Caco-2 (cell line): ENCODE results near the gene TMEM131L. TPM values are rescaled to one million over a fixed set of nuclear protein-coding genes. Genes with fewer than 3 reads are reported as not detected.

ENCODE experiments used
- BruUV-seq: library from RNA; stranded (reverse); fragments of 400-500 nt; replicated peaks from 2 replicates; lab custom pipeline; 2021; lab: Mats Ljungman, UMichigan
- CTCF ChIA-PET: fragments of 300-600 bp; sonication (Branson Sonifier 250); formaldehyde crosslinking; loops from one replicate; lab custom pipeline; 2022; ENCODE audit warnings: antibody characterized with exemption; lab: Charles Lee
- POLR2A ChIA-PET: fragments of 300-600 bp; sonication (Branson Sonifier 250); formaldehyde crosslinking; loops from one replicate; lab custom pipeline; 2022; ENCODE audit warnings: antibody characterized with exemption; lab: Charles Lee
- DNase-seq, 2 experiments: peaks; one replicate each; pipeline versions ENCODE4 v3.0.0 to v3.0.0-alpha.2; 2020 to 2022
- H3K27me3 ChIP-seq: replicated peaks from 2 replicates; pipeline ENCODE4 v1.6.0; 2011; ENCODE audit warnings: low read length; ENCODE audit not compliant: control insufficient read depth, insufficient read depth
- H3K36me3 ChIP-seq: 2 replicates; pipeline ENCODE4 v1.5.1; 2011; ENCODE audit warnings: low read length; ENCODE audit not compliant: control insufficient read depth, insufficient read depth
- H3K4me1 ChIP-seq: fragments of 250-450 bp; sonication (Bioruptor Pico); 2 replicates; pipeline ENCODE4 v1.5.1; 2020; ENCODE audit warnings: mild to moderate bottlenecking
- H3K4me3 ChIP-seq: 2 replicates; pipeline ENCODE4 v1.5.1; 2011; ENCODE audit warnings: low read depth, mild to moderate bottlenecking, control low read depth, low read length
- H3K9me3 ChIP-seq: fragments of 250-450 bp; sonication (Bioruptor Pico); 2 replicates; pipeline ENCODE4 v1.5.1; 2020; ENCODE audit warnings: mild to moderate bottlenecking, moderate library complexity
- H3K27ac Mint-ChIP-seq: one replicate; pipeline ENCODE4 v1.8.0; 2022; ENCODE audit warnings: mixed read lengths; ENCODE audit not compliant: unreplicated experiment
- H3K27me3 Mint-ChIP-seq: one replicate; pipeline ENCODE4 v1.8.0; 2022; ENCODE audit warnings: mixed read lengths; ENCODE audit not compliant: insufficient read depth, unreplicated experiment
- H3K36me3 Mint-ChIP-seq: one replicate; pipeline ENCODE4 v1.8.0; 2022; ENCODE audit warnings: mild to moderate bottlenecking, mixed read lengths; ENCODE audit not compliant: insufficient read depth, unreplicated experiment
- H3K4me1 Mint-ChIP-seq: one replicate; pipeline ENCODE4 v1.8.0; 2022; ENCODE audit warnings: low read depth, mixed read lengths; ENCODE audit not compliant: unreplicated experiment
- H3K4me3 Mint-ChIP-seq: one replicate; pipeline ENCODE4 v1.8.0; 2022; ENCODE audit warnings: mild to moderate bottlenecking, moderate library complexity, mixed read lengths; ENCODE audit not compliant: unreplicated experiment
- H3K9me3 Mint-ChIP-seq: one replicate; pipeline ENCODE4 v1.8.0; 2022; ENCODE audit warnings: mixed read lengths; ENCODE audit not compliant: unreplicated experiment
- CTCF ChIP-seq, 2 experiments: fragments of 200-600 bp in 1 of 2; IDR thresholded peaks; 1 replicate in 1 of 2; 2 replicates in 1 of 2; pipeline versions ENCODE4 v1.5.1 to v1.8.0; 2011 to 2022; ENCODE audit warnings: antibody characterized with exemption in 1 of 2, control low read depth in 1 of 2, inconsistent platforms in 1 of 2, low read depth in 1 of 2, low read length in 1 of 2, mild to moderate bottlenecking in 1 of 2, moderate library complexity in 1 of 2; ENCODE audit not compliant: insufficient read depth in 1 of 2, severe bottlenecking in 1 of 2, unreplicated experiment in 1 of 2
- intact Hi-C: fragments of 100-400 bp; cut with micrococcal nuclease; formaldehyde crosslinking; loops from one replicate; pipeline ENCODE4 v1.10.0; 2022; ENCODE audit not compliant: unreplicated experiment
- total RNA-seq: library from RNA; stranded (reverse); gene quantifications from 2 replicates; pipeline ENCODE4 v1.2.3, GENCODE V29; 2022

Gene TMEM131L
- total RNA-seq, 1 experiment from 2014 or later = 20.8 TPM

- Mint-ChIP-seq H3K27ac (no peak overlapping the region), H3K36me3 (peaks cover 6% of the 10 kb centered on the region), H3K9me3 (no peaks in the 10 kb centered on the region), H3K4me3 (no peak overlapping the region), H3K27me3 (no peaks in the 10 kb centered on the region), H3K4me1 (no peaks in the 10 kb centered on the region)
- intact Hi-C loops = no loop called here
- no peak for DNase-seq
- no peaks in the 10 kb centered on the region for H3K9me3 ChIP-seq
- CTCF ChIA-PET = interaction anchor here (1.0 kb wide), 1 partner anchor 11 kb away, joined by 4 read pairs; no protein-coding TSS in a partner anchor
- POLR2A ChIA-PET = no interaction called here
- no peaks in the 10 kb centered on the region for H3K36me3 ChIP-seq
- no peak for TF ChIP-seq CTCF (IDR thresholded peaks at IDR 0.05; ENCODE audit: insufficient read depth in 1 of 2, low read depth in 1 of 2, low read length in 1 of 2, severe bottlenecking in 1 of 2, unreplicated experiment in 1 of 2)
- no peaks in the 10 kb centered on the region for H3K27me3 ChIP-seq
- H3K4me1 ChIP-seq = peaks cover 14% of the 10 kb centered on the region
- H3K4me3 ChIP-seq = no peak overlapping the region
- BruUV-seq = no TSS peak
These were observed 2.1 kb upstream of the TMEM131L start for GRCh38 chr4:153464068-153464467.

- no peaks in the 10 kb centered on the region for H3K27me3 Mint-ChIP-seq
- no TSS peak for BruUV-seq
- CTCF ChIA-PET = interaction anchor here (0.6 to 3.4 kb wide), 6 partner anchors 12 to 285 kb away, joined by 3 to 42 read pairs (median 7); no protein-coding TSS in a partner anchor
- peaks cover 14% of the 10 kb centered on the region for H3K4me1 ChIP-seq
- DNase-seq = no peak
- peak overlapping the region; percentile 90 for H3K4me3 Mint-ChIP-seq
- peak overlapping the region; percentile 72 for H3K27ac Mint-ChIP-seq
- TF ChIP-seq CTCF (IDR thresholded peaks at IDR 0.05; ENCODE audit: insufficient read depth in 1 of 2, low read depth in 1 of 2, low read length in 1 of 2, severe bottlenecking in 1 of 2, unreplicated experiment in 1 of 2) = no peak
- POLR2A ChIA-PET = interaction anchor here (0.5 to 1.9 kb wide), 7 partner anchors 21 to 100 kb away, joined by 3 to 17 read pairs (median 5); no protein-coding TSS in a partner anchor
- H3K36me3 Mint-ChIP-seq = peaks cover 6% of the 10 kb centered on the region
- intact Hi-C loops = loop anchor here (1.0 kb wide), 2 partner anchors 109 to 121 kb away; partner anchors contain the start of gene MND1
- peak overlapping the region; percentile 62 for H3K4me3 ChIP-seq
- no peaks in the 10 kb centered on the region for H3K36me3 ChIP-seq
- H3K9me3 ChIP-seq = no peaks in the 10 kb centered on the region
- H3K4me1 Mint-ChIP-seq = no peaks in the 10 kb centered on the region
- H3K9me3 Mint-ChIP-seq = no peaks in the 10 kb centered on the region
- no peaks in the 10 kb centered on the region for H3K27me3 ChIP-seq
These were observed 1.0 kb upstream of the TMEM131L start for GRCh38 chr4:153465140-153465539.

- no peaks in the 10 kb centered on the region for H3K36me3 ChIP-seq
- no peaks in the 10 kb centered on the region for H3K9me3 ChIP-seq
- peaks cover 6% of the 10 kb centered on the region for H3K36me3 Mint-ChIP-seq
- no peaks in the 10 kb centered on the region for H3K27me3 Mint-ChIP-seq
- H3K27ac Mint-ChIP-seq = peak overlapping the region; percentile 72
- ChIA-PET CTCF (interaction anchor here (0.6 to 3.4 kb wide), 7 partner anchors 18 to 284 kb away, joined by 3 to 42 read pairs (median 4); no protein-coding TSS in a partner anchor), POLR2A (interaction anchor here (0.5 to 1.9 kb wide), 10 partner anchors 21 to 1074 kb away, joined by 3 to 17 read pairs (median 5); no protein-coding TSS in a partner anchor)
- TF ChIP-seq CTCF (IDR thresholded peaks at IDR 0.05; ENCODE audit: insufficient read depth in 1 of 2, low read depth in 1 of 2, low read length in 1 of 2, severe bottlenecking in 1 of 2, unreplicated experiment in 1 of 2) = no peak
- peak overlapping the region; percentile 90 for H3K4me3 Mint-ChIP-seq
- peak overlapping the region; percentile 62 for H3K4me3 ChIP-seq
- H3K4me1 Mint-ChIP-seq = no peaks in the 10 kb centered on the region
- peaks cover 14% of the 10 kb centered on the region for H3K4me1 ChIP-seq
- no peaks in the 10 kb centered on the region for H3K9me3 Mint-ChIP-seq
- intact Hi-C loops = loop anchor here (1.0 to 2.0 kb wide), 4 partner anchors 33 to 121 kb away; partner anchors contain the start of gene MND1
- H3K27me3 ChIP-seq = no peaks in the 10 kb centered on the region
- peak; percentile 62 to 64 for DNase-seq
- TSS peak; percentile 81 for BruUV-seq
These were observed 512 bp upstream of the TMEM131L start for GRCh38 chr4:153465615-153466080.
